Measurements from ENCODE around the gene CRHR1. TPM values are rescaled to one million over a fixed set of nuclear protein-coding genes. Genes with fewer than 3 reads are reported as not detected.
A peak's percentile ranks its signal among the peaks of the same experiment; 100 is the strongest.
"Not testable (repeated sequence)": the region's sequence is repeated elsewhere in the genome, so short reads cannot be mapped to it uniquely, and the experiment has no call there.

CRHR1 gene
- total RNA-seq, 6 donors from 2014 or later, result not detected

- DNase-seq (peak in 1 of 2 donors; percentile 38), ATAC-seq (ENCODE audit: low FRiP score in 2 of 2) (no peak)
- H3K4me3 ChIP-seq, result no peak overlapping the region
- H3K27ac ChIP-seq, result peak overlapping the region in 1 of 4 donors; percentile 27
- H3K4me1 ChIP-seq, result peaks cover 0 to 4% (median 2%) of the 10 kb centered on the region in 4 donors
- no peaks in the 10 kb centered on the region for H3K27me3 ChIP-seq
- TF ChIP-seq CTCF (IDR thresholded peaks at IDR 0.05), result no peak
- TF ChIP-seq POLR2AphosphoS5 (IDR thresholded peaks at IDR 0.05), result no peak
- TF ChIP-seq EP300 (IDR thresholded peaks at IDR 0.05), result no peak
- no peak for TF ChIP-seq POLR2A (IDR thresholded peaks at IDR 0.05)
- no peaks in the 10 kb centered on the region for H3K36me3 ChIP-seq
- WGBS, 2 donors, result 60 to 71% methylated on average over 5 of the region's 5 CpGs
- no peaks in the 10 kb centered on the region for H3K9me3 ChIP-seq
Observed at GRCh38 chr17:45740553-45741330, 43.4 kb upstream of the CRHR1 start.

- WGBS, 2 donors, result 92 to 100% methylated on average over 1 of the region's 1 CpG
- Histone ChIP-seq H3K36me3 (no peaks in the 10 kb centered on the region), H3K27me3 (no peaks in the 10 kb centered on the region), H3K4me1 (peaks cover 0 to 4% (median 2%) of the 10 kb centered on the region in 4 donors), H3K9me3 (no peaks in the 10 kb centered on the region), H3K4me3 (no peak overlapping the region), H3K27ac (no peak overlapping the region)
- no peak for TF ChIP-seq CTCF (IDR thresholded peaks at IDR 0.05)
- no peak for TF ChIP-seq EP300 (IDR thresholded peaks at IDR 0.05)
- no peak for TF ChIP-seq POLR2A (IDR thresholded peaks at IDR 0.05)
- no peak for TF ChIP-seq POLR2AphosphoS5 (IDR thresholded peaks at IDR 0.05)
- no peak for DNase-seq
- no peak for ATAC-seq (ENCODE audit: low FRiP score in 2 of 2)
Observed at GRCh38 chr17:45742251-45742650, 41.9 kb upstream of the CRHR1 start.

- Histone ChIP-seq H3K27ac (no peak overlapping the region), H3K4me1 (peaks cover 0 to 4% (median 2%) of the 10 kb centered on the region in 4 donors), H3K27me3 (no peaks in the 10 kb centered on the region), H3K9me3 (no peaks in the 10 kb centered on the region), H3K4me3 (no peak overlapping the region), H3K36me3 (no peaks in the 10 kb centered on the region)
- TF ChIP-seq CTCF (IDR thresholded peaks at IDR 0.05) (no peak), POLR2AphosphoS5 (IDR thresholded peaks at IDR 0.05) (no peak), EP300 (IDR thresholded peaks at IDR 0.05) (no peak), POLR2A (IDR thresholded peaks at IDR 0.05) (no peak)
- WGBS, 2 donors, result 50 to 71% methylated on average over 1 to 4 of the region's 4 CpGs
- ATAC-seq (ENCODE audit: low FRiP score in 2 of 2) (no peak), DNase-seq (no peak)
Observed at GRCh38 chr17:45743626-45744326, 40.3 kb upstream of the CRHR1 start.

- H3K4me3 ChIP-seq; H3K36me3 ChIP-seq; H3K27ac ChIP-seq; H3K27me3 ChIP-seq; DNase-seq; ATAC-seq (ENCODE audit: low FRiP score in 2 of 2); H3K4me1 ChIP-seq; H3K9me3 ChIP-seq: not testable (repeated sequence)
- 74 to 88% methylated on average over 4 of the region's 4 CpGs for WGBS, 2 donors
Observed at GRCh38 chr17:45744826-45745225, 39.3 kb upstream of the CRHR1 start.

GRCh38 chr17:45745601-45746494, 38.3 kb upstream of the CRHR1 start:
- no peaks in the 10 kb centered on the region for H3K36me3 ChIP-seq
- H3K27me3 ChIP-seq, result no peaks in the 10 kb centered on the region
- no peak overlapping the region for H3K4me3 ChIP-seq
- TF ChIP-seq POLR2AphosphoS5 (IDR thresholded peaks at IDR 0.05), result no peak
- TF ChIP-seq CTCF (IDR thresholded peaks at IDR 0.05), result no peak
- TF ChIP-seq POLR2A (IDR thresholded peaks at IDR 0.05), result no peak
- no peak for TF ChIP-seq EP300 (IDR thresholded peaks at IDR 0.05)
- DNase-seq (peak in 1 of 2 donors; percentile 36), ATAC-seq (ENCODE audit: low FRiP score in 2 of 2) (no peak)
- 56 to 72% methylated on average over 6 to 11 of the region's 11 CpGs for WGBS, 2 donors
- no peak overlapping the region for H3K27ac ChIP-seq
- H3K9me3 ChIP-seq, result no peaks in the 10 kb centered on the region
- H3K4me1 ChIP-seq, result no peaks in the 10 kb centered on the region

Data from upper lobe of left lung (tissue), 6 donors.